ENCODE data around the gene PARVG.

DNA sequence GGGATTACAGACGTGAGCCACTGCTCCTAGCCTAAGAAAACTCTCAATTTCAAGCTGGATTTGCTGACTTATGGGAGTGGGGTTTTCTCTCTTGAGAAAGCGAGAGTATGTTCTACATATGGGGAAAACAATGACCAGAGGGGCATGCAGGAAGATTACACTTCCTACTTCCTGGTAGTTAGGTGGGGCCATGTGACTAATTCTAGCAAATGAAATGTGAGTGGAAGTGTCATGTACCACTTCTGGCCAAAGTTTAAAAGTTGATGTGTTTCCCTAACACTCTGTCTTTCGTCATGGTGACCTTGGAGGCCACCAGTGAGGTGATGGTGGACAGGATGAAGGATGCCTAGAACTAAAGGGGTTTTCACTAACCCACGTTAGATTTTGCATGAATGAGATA lies 50.5 kb downstream of the PARVG start:
- TF ChIP-seq, protein P1, sequence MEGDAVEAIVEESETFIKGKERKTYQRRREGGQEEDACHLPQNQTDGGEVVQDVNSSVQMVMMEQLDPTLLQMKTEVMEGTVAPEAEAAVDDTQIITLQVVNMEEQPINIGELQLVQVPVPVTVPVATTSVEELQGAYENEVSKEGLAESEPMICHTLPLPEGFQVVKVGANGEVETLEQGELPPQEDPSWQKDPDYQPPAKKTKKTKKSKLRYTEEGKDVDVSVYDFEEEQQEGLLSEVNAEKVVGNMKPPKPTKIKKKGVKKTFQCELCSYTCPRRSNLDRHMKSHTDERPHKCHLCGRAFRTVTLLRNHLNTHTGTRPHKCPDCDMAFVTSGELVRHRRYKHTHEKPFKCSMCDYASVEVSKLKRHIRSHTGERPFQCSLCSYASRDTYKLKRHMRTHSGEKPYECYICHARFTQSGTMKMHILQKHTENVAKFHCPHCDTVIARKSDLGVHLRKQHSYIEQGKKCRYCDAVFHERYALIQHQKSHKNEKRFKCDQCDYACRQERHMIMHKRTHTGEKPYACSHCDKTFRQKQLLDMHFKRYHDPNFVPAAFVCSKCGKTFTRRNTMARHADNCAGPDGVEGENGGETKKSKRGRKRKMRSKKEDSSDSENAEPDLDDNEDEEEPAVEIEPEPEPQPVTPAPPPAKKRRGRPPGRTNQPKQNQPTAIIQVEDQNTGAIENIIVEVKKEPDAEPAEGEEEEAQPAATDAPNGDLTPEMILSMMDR (IDR thresholded peaks at IDR 0.05 in 2 of 3, conservative IDR thresholded peaks at IDR 0.05 in 1 of 3; ENCODE audit: control insufficient read depth in 2 of 3, extremely low read depth in 1 of 3, insufficient read depth in 1 of 3, low read depth in 3 of 3, low read length in 3 of 3): no peak
- no peak for TF ChIP-seq EZH2 (IDR thresholded peaks at IDR 0.05; ENCODE audit: borderline replicate concordance, control insufficient read depth, low read depth, low read length)
- no peak for TF ChIP-seq CREB1 (IDR thresholded peaks at IDR 0.05; ENCODE audit: low read depth)
- no peak for TF ChIP-seq POLR2A (IDR thresholded peaks at IDR 0.05; ENCODE audit: low read depth, low read length)
- no peak for TF ChIP-seq YY1 (IDR thresholded peaks at IDR 0.05; ENCODE audit: low read depth, low read length)
- TF ChIP-seq HCFC1 (IDR thresholded peaks at IDR 0.05; ENCODE audit: low read length): no peak
- TF ChIP-seq POLR2AphosphoS2 (IDR thresholded peaks at IDR 0.05; ENCODE audit: low read depth, low read length): no peak
- no peak for TF ChIP-seq SUZ12 (IDR thresholded peaks at IDR 0.05; ENCODE audit: unreplicated experiment)
- no peak for TF ChIP-seq ZNF217 (IDR thresholded peaks at IDR 0.05)
- no peak for TF ChIP-seq MYC (IDR thresholded peaks at IDR 0.05; ENCODE audit: insufficient read depth, insufficient read length, insufficient replicate concordance, low read length, severe bottlenecking)
- no peak for TF ChIP-seq MXI1 (IDR thresholded peaks at IDR 0.05; ENCODE audit: low read depth, low read length)
- no peak for TF ChIP-seq BHLHE40 (IDR thresholded peaks at IDR 0.05; ENCODE audit: borderline replicate concordance in 1 of 2, low read depth in 2 of 2, low read length in 1 of 2)
- TF ChIP-seq FOS (IDR thresholded peaks at IDR 0.05; ENCODE audit: borderline replicate concordance, extremely low read depth, insufficient read length): no peak

Measured in GM12878 (cell line).